NCI-H1105 treated with DMSO at 0.1 percent for 48 hours (cell line): Measurements from ENCODE around the gene TMEM108.

Experiments used
- DNase-seq: peaks from one replicate; lab custom pipeline; 2025; lab: John Stamatoyannopoulos, UW

TMEM108 gene

DNA sequence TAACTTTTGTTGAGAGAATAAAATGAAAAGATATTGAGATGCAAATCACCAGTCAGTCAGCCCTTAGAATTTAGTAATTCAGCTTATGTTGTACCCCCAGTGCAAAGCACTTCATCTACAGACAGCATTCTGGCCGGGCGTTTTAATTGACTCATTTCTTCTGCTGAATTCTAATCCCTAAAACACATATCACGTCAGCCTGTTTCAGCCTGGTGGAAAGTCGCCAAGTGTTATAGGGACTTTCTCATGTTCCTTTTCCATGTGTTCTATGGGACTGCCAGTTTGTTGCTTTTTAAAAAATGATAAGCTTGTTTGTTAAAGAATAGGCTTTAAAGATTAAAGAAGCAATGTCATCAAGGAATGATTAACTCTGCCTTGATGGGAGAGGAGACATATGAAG, 192.0 kb downstream of the TMEM108 start:
- no peak for DNase-seq

- DNase-seq, result no peak
Measured at GRCh38 chr3:133236901-133237300, 198.7 kb downstream of the TMEM108 start.

- DNase-seq, result no peak
Measured at GRCh38 chr3:133237380-133237779, 199.2 kb downstream of the TMEM108 start.

- DNase-seq, result no peak
Measured at GRCh38 chr3:133238015-133238414, 199.8 kb downstream of the TMEM108 start.

- no peak for DNase-seq
Measured at GRCh38 chr3:133246119-133246518, 207.9 kb downstream of the TMEM108 start.

DNA sequence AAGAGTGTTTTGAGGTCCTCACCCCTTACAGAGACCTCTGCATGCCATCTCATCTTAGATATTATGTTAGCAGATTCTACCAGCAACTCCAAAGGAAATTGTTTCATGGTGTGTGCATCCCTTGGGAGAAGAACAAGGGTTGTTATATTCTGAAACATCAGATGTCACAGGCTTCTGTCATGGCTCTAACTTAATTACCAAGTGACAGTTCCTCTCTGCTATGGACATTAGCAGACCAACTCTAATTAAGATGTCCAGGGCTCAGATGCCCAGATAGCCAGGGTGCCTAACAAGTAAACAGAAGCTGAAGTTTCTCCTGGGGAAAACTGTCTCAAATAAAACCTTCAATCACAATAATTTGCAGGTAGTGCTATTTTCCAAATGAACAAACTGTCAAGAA, 208.6 kb downstream of the TMEM108 start:
- no peak for DNase-seq

DNA sequence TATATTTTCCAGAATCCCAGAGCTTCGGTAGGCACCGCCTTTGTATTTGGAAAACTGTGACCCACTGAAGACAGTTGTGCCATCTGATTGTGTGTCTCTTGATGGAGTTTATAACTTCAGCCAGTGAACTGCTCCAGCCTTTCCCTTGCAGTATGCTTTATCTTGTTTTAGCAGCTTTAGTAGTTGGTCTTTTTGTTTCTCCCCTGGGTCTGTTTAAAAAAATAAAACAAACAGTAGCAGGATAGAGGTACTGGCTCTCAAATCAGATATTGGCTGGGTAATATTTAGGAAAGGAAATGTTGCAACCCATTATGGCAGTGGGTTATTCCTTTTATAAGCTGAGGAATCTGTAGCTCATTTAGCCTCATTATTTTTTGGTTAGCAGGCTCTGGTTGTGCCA, 210.2 kb downstream of the TMEM108 start:
- DNase-seq, result no peak

DNA sequence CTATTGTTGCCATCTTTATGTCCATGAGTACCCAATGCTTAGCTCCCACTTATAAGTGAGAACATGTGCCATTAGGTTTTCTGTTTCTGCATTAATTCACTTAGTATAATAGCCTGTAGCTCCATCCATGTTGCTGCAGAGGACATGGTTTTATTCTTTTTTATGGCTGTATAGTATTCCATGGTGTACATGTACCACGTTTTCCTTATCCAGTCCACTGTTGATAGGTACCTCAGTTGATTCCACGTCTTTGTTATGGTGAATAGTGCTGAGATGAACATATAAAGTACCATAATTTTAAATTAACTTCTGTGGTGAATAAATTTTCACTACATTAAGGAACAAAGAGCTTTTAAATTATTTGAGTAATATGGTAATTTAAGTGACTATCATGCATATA, 211.3 kb downstream of the TMEM108 start:
- DNase-seq, result no peak

DNA sequence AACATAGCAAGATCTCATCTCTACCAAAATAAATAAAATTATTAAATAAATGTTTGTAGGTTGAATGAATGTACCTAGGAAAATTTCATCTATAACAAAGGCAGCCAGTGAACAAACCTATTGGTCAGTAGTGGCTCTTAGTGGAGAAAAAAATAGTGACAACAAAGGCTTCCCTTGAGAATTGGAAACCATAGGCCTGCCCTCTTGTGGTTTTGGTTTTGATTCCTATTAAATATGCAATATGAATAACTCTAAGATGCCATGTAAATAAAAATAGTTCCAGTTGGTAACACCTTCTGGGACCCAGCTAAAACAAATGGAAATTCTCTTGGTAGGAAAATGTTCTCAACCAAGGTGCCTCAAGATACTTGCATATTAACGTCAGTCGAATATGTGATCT, 216.0 kb downstream of the TMEM108 start:
- DNase-seq, result no peak

GRCh38 chr3:133254716-133255115, 216.5 kb downstream of the TMEM108 start:
- no peak for DNase-seq

DNA sequence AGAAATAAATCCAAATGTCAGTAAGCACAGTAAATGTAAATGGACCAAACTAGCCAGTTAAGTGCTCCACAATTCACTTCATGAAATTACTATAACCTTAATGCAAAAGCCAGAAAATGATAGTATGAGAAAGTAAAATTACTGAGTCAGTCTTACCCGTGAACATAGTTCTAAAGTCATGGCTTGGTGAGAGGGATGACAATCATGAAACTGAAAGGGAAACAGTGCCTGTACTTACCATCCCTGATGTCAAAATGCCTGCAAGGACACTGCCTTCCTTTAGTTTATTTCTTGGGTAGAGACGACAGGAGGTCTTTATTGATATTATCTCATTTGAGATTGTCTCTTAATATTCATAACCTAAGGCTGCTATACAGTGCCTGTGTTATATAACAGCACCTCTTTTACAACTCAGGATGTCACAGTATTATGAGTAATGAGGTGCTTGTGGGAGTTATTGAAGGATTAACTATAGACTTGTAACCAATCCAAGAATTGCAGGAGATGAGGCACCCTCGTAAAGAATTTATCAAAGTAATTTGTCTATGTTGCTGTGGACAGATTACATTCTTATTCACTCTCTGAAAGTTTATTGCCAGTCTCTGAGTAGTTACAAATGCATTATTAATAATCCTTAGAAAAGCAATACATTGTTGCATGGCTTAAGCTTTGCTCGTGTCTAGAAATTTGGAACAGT, 218.7 kb downstream of the TMEM108 start:
- no peak for DNase-seq

- no peak for DNase-seq
Measured at GRCh38 chr3:133258358-133258757, 220.2 kb downstream of the TMEM108 start.

DNA sequence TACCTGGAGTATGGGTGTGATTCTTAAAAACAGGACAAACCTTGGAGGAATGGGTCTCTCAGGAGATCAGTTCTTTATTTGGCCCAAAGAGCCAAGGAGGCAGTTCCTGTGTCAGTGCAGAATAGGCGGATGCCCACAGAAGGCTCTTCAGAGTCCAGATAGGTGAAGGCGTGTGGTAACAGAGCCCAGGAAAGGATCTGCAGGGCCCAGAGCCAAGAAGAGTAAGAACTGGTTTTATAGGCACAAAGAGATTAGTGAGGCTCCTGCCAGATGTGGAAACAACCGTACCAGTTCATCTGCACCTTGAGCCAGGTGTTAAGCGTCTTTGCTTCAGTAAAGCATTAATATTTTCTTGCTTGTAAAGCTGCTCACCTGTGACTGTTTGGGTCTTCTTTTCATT, 221.6 kb downstream of the TMEM108 start:
- DNase-seq, result no peak

DNA sequence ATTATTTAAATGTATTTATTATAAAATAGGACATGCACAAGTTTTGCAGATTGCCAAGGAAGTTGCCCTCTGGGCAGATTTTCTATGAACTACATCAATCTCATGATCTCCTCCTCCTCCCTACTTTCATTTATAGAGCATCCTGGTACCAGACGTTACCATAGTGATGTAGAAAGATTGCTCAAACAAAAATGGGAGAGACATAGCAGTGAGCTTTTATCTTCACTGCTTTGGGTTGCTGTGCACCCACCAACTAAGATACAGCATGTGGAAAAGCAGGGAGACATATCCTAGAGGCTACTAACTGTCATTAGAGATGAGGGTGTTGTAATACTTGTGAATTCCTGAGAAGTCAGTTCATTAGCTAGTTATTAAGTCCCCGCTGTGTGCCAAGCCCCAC, 224.1 kb downstream of the TMEM108 start:
- no peak for DNase-seq

DNA sequence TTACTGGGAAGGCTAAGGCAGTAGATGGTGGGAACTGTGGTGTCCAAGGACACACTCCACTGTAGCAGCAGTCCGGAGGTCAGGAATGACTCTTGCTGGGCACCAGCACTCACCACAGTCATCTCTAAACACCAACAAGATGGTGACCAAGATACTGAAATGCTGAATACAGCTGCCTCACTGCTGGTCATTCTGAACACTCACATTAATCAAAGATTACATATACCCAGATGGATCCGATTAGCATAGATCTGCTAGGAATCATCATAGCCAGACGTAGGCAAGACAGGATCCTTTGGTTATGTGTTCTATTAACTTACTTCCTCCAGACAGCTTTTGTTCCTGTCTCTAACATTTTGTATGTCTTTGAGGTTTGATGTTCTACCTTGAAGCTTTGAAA, 226.7 kb downstream of the TMEM108 start:
- no peak for DNase-seq

DNA sequence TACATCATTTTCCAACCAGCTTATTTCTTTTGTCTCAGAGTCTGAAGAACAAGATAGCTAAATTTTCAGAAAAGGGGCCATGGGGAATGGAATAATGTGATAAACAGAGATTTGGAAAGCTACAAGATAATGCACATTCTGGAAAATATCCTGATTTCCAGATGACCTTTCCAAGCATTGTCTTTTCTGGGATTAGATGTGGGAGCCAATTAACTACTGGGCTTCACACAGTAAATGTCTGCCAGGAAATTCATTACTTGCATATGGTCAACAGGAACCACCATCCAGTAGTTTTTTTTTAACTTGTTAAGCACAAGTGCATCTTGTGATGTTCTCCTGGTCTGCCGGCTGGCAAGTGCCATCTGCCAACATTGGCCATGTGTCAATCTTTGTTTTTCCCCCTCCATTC, 230.5 kb downstream of the TMEM108 start:
- DNase-seq, result peak; percentile 55

DNA sequence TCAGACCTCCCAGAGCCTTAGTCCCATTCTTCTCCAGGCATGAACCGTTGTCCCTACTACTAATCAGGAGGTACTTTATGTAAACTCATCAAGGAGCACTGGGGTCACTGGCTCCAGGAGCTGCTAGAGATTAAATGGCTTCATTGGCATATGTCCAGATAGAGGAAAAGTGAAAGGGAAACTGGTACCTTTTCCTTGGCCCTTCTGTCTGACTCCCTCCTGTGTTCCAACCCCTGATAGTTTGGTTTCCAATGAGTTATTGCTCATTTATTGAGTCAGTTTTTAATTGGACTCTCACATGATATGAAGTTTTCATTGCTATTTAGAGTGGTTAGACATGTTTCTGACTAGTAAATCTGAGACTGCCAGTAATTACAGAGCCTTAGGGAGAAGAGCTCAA, 231.2 kb downstream of the TMEM108 start:
- DNase-seq, result peak; percentile 85

GRCh38 chr3:133270631-133271030, 232.4 kb downstream of the TMEM108 start:
- no peak for DNase-seq

DNA sequence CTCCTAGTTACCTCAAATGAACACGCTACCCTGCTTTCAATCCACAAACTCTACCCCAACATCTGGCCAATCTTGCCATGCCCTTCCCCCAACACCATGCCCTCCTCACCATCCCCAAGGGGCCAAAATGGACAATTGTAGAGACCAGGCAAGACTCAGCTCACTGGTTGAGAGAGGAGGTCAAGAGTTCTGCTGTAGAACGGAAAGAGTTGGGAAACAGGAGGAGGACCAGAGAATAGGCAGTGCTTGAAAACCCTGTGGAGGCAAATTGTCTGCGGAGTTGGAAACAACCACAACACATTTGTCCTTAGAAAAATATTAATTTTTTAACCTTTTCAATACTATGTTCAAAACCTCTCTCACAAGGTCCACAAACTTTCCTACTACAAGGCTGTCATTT, 232.9 kb downstream of the TMEM108 start:
- no peak for DNase-seq

DNA sequence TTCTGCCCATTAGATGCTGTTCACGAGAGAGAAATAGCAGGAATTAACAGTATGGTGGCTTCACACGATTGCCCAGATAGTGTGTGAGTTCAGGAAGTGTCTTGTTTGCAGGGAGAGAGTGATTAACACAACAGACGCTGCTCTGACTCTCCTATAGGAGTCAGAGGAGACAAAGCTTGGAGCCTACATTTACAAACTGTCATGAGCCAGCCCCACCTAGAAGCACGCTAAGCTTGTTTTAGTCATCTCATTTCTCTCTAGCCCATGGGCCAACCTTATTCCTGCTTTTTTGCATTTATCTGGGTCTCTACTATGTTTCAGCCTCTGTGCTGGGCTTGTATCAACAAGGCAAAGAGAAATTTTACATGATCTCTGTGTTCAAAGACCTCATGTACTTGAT, 233.3 kb downstream of the TMEM108 start:
- no peak for DNase-seq

- DNase-seq, result no peak
Measured at GRCh38 chr3:133273346-133273745, 235.2 kb downstream of the TMEM108 start.

- no peak for DNase-seq
Measured at GRCh38 chr3:133274477-133274876, 236.3 kb downstream of the TMEM108 start.

DNA sequence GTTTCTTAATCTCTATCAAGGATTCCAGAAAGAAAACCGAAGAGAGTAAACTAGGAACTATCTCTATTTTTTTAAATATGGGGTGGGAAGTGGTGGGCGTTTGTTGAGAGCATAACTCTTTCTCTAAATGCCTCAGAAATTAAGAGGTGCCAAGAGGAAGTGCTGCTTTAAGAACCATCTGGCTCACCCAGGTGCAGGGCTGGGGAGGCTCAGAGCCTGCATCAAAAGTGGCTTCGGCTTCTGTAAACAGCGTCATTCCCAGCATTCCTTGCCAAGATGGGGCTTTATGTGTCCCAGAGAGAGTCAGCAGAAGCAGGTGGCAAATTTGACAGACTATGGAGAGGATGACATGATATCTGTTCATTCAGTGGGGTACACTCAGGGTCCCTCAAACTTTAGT, 238.4 kb downstream of the TMEM108 start:
- DNase-seq, result peak; percentile 7

- no peak for DNase-seq
Measured at GRCh38 chr3:133277813-133278212, 239.6 kb downstream of the TMEM108 start.
